GM23338 (cell line): ENCODE measurements around the gene RBM28.

Experiments
- CREB1 ChIP-seq: fragments of 250-450 bp; sonication (Bioruptor Pico); IDR thresholded peaks from 2 replicates; pipeline ENCODE4 v1.5.0; 2020; ENCODE audit warnings: low read depth, mild to moderate bottlenecking, moderate library complexity
- EZH2 ChIP-seq: fragments of 200-600 bp; sonication (generic); IDR thresholded peaks from one replicate; pipeline ENCODE4 v1.8.0; 2017; ENCODE audit warnings: antibody characterized with exemption, mild to moderate bottlenecking, low read depth; ENCODE audit not compliant: unreplicated experiment
- EZH2phosphoT487 ChIP-seq: fragments of 200-600 bp; sonication (generic); IDR thresholded peaks from one replicate; pipeline ENCODE4 v1.8.1; 2018; ENCODE audit warnings: antibody characterized with exemption; ENCODE audit not compliant: unreplicated experiment
- POLR2AphosphoS5 ChIP-seq: IDR thresholded peaks from 2 replicates; pipeline ENCODE4 v1.6.1; 2016; ENCODE audit warnings: antibody characterized with exemption, low read depth
- TF ChIP-seq, protein P1 (sequence below), 2 experiments: fragments of 200-600 bp in 1 of 2; sonication (generic) in 1 of 2; conservative IDR thresholded peaks; 2 replicates each; pipeline versions ENCODE4 v1.5.1 to v1.6.1; 2016 to 2017; ENCODE audit warnings: antibody characterized with exemption in 2 of 2, low read depth in 2 of 2, mild to moderate bottlenecking in 2 of 2, moderate library complexity in 1 of 2
- TF ChIP-seq, protein P2 (sequence below): IDR thresholded peaks from one replicate; pipeline ENCODE4 v1.6.1; 2018; ENCODE audit warnings: antibody characterized with exemption; ENCODE audit not compliant: unreplicated experiment

GRCh38 chr7:128323040-128323439 is 20.7 kb downstream of the RBM28 start:
- TF ChIP-seq, protein P1, sequence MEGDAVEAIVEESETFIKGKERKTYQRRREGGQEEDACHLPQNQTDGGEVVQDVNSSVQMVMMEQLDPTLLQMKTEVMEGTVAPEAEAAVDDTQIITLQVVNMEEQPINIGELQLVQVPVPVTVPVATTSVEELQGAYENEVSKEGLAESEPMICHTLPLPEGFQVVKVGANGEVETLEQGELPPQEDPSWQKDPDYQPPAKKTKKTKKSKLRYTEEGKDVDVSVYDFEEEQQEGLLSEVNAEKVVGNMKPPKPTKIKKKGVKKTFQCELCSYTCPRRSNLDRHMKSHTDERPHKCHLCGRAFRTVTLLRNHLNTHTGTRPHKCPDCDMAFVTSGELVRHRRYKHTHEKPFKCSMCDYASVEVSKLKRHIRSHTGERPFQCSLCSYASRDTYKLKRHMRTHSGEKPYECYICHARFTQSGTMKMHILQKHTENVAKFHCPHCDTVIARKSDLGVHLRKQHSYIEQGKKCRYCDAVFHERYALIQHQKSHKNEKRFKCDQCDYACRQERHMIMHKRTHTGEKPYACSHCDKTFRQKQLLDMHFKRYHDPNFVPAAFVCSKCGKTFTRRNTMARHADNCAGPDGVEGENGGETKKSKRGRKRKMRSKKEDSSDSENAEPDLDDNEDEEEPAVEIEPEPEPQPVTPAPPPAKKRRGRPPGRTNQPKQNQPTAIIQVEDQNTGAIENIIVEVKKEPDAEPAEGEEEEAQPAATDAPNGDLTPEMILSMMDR (conservative IDR thresholded peaks at IDR 0.05; ENCODE audit: low read depth in 2 of 2): no peak
- no peak for TF ChIP-seq EZH2
- no peak for TF ChIP-seq CREB1 (CRISPR knock-in tag)
- TF ChIP-seq EZH2phosphoT487: no peak
- no peak for TF ChIP-seq POLR2AphosphoS5
- TF ChIP-seq, protein P2, sequence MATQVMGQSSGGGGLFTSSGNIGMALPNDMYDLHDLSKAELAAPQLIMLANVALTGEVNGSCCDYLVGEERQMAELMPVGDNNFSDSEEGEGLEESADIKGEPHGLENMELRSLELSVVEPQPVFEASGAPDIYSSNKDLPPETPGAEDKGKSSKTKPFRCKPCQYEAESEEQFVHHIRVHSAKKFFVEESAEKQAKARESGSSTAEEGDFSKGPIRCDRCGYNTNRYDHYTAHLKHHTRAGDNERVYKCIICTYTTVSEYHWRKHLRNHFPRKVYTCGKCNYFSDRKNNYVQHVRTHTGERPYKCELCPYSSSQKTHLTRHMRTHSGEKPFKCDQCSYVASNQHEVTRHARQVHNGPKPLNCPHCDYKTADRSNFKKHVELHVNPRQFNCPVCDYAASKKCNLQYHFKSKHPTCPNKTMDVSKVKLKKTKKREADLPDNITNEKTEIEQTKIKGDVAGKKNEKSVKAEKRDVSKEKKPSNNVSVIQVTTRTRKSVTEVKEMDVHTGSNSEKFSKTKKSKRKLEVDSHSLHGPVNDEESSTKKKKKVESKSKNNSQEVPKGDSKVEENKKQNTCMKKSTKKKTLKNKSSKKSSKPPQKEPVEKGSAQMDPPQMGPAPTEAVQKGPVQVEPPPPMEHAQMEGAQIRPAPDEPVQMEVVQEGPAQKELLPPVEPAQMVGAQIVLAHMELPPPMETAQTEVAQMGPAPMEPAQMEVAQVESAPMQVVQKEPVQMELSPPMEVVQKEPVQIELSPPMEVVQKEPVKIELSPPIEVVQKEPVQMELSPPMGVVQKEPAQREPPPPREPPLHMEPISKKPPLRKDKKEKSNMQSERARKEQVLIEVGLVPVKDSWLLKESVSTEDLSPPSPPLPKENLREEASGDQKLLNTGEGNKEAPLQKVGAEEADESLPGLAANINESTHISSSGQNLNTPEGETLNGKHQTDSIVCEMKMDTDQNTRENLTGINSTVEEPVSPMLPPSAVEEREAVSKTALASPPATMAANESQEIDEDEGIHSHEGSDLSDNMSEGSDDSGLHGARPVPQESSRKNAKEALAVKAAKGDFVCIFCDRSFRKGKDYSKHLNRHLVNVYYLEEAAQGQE: no peak
